Measurements from ENCODE around the gene LCN6.
A peak's percentile ranks its signal among the peaks of the same experiment; 100 is the strongest.
"Not testable (repeated sequence)": the region's sequence is repeated elsewhere in the genome, so short reads cannot be mapped to it uniquely, and the experiment has no call there.

LCN6 gene

GRCh38 chr9:136722093-136722968 lies 26.0 kb downstream of the LCN6 start:
- no peak for DNase-seq

GRCh38 chr9:136721339-136722092 lies 26.8 kb downstream of the LCN6 start:
- no peak for DNase-seq

GRCh38 chr9:136720898-136721338 lies 27.4 kb downstream of the LCN6 start:
- DNase-seq: no peak

- DNase-seq: no peak
These were observed 28.0 kb downstream of the LCN6 start for GRCh38 chr9:136720251-136720897.

- peak; percentile 72 for DNase-seq
These were observed 29.0 kb downstream of the LCN6 start for GRCh38 chr9:136719195-136719880.

GRCh38 chr9:136718345-136719194 lies 29.8 kb downstream of the LCN6 start:
- no peak for DNase-seq

GRCh38 chr9:136717399-136717798 lies 30.9 kb downstream of the LCN6 start:
- no peak for DNase-seq

- no peak for DNase-seq
These were observed 33.4 kb downstream of the LCN6 start for GRCh38 chr9:136714893-136715274.

- no peak for DNase-seq
These were observed 34.0 kb downstream of the LCN6 start for GRCh38 chr9:136714096-136714892.

GRCh38 chr9:136713550-136713949 lies 34.8 kb downstream of the LCN6 start:
- DNase-seq: no peak

GRCh38 chr9:136712690-136713544 lies 35.4 kb downstream of the LCN6 start:
- DNase-seq: no peak

GRCh38 chr9:136711751-136712689 lies 36.3 kb downstream of the LCN6 start, which contains the start of gene DIPK1B:
DIPK1B (plus strand) TSS chr9:136712572; CDS start chr9:136712666, 94 bp downstream.
- no peak for DNase-seq

GRCh38 chr9:136711219-136711648 lies 37.1 kb downstream of the LCN6 start:
- DNase-seq: not testable (repeated sequence)

- no peak for DNase-seq
These were observed 37.8 kb downstream of the LCN6 start for GRCh38 chr9:136710543-136710942.

- DNase-seq: no peak
These were observed 38.7 kb downstream of the LCN6 start for GRCh38 chr9:136709454-136710109.

GRCh38 chr9:136707849-136708517 lies 40.3 kb downstream of the LCN6 start:
- DNase-seq: no peak

- DNase-seq: no peak
These were observed 41.3 kb downstream of the LCN6 start for GRCh38 chr9:136707011-136707410.

All from suppressor macrophage treated with lipopolysaccharide for 4 hours (primary cell).